Heart right ventricle (tissue), 16 donors: Measurements from ENCODE around the gene NCKAP1. TPM values are rescaled to one million over a fixed set of nuclear protein-coding genes. Genes with fewer than 3 reads are reported as not detected.

ENCODE experiments used
- ATAC-seq, 8 donors: fragments of 200-7000 bp; cut with Tn5 transposase; one replicate each; pipeline ENCODE4 v1.9.1; 2020; ENCODE audit warnings: mild to moderate bottlenecking in 8 of 8, moderate library complexity in 8 of 8, moderate number of reproducible peaks in 1 of 8
- DNase-seq, 2 donors: peaks; one replicate each; pipeline ENCODE4 v3.0.0-alpha.2; 2020
- H3K27ac ChIP-seq, 10 donors: fragments of 200-600 bp; sonication (generic) in 2 of 10; one replicate each; pipeline versions ENCODE4 v1.5.0 to v1.8.0; 2020 to 2022; ENCODE audit warnings: mild to moderate bottlenecking in 3 of 10
- H3K27me3 ChIP-seq, 7 donors: fragments of 200-600 bp; one replicate each; pipeline ENCODE4 v1.8.0; 2021 to 2022; ENCODE audit warnings: mild to moderate bottlenecking in 2 of 7
- H3K36me3 ChIP-seq, 9 donors: fragments of 200-600 bp; sonication (generic) in 1 of 9; one replicate each; pipeline versions ENCODE4 v1.5.0 to v1.8.0; 2020 to 2022; ENCODE audit warnings: mild to moderate bottlenecking in 2 of 9
- H3K4me1 ChIP-seq, 9 donors: fragments of 200-600 bp; sonication (generic) in 1 of 9; one replicate each; pipeline versions ENCODE4 v1.5.0 to v1.8.0; 2020 to 2022; ENCODE audit warnings: mild to moderate bottlenecking in 4 of 9
- H3K4me3 ChIP-seq, 10 donors: fragments of 200-600 bp; sonication (generic) in 2 of 10; one replicate each; pipeline versions ENCODE4 v1.5.0 to v1.8.0; 2020 to 2022; ENCODE audit warnings: mild to moderate bottlenecking in 7 of 10, moderate library complexity in 2 of 10
- H3K9me3 ChIP-seq, 11 donors: fragments of 200-600 bp in 10 of 11; sonication (generic) in 2 of 11; one replicate each; pipeline versions ENCODE4 v1.5.0 to v1.8.0; 2013 to 2022; ENCODE audit warnings: mild to moderate bottlenecking in 2 of 11, control low read depth in 1 of 11, moderate library complexity in 1 of 11
- CTCF ChIP-seq, 9 donors: fragments of 200-600 bp; sonication (generic) in 2 of 9; IDR thresholded peaks; one replicate each; pipeline versions ENCODE4 v1.5.0 to v1.8.0; 2021 to 2022; ENCODE audit warnings: antibody characterized with exemption in 9 of 9, mild to moderate bottlenecking in 5 of 9, moderate library complexity in 1 of 9
- WGBS, 2 donors: extraction: QIAGEN DNeasy Blood & Tissue Kit; methylation state at CpG; one replicate each; pipeline ENCODE4 v1.1.7; 2013; ENCODE audit warnings: inconsistent platforms in 1 of 2; 5-methylcytosine and 5-hydroxymethylcytosine counted together
- intact Hi-C, 10 donors: fragments of 100-400 bp; cut with DNase I; formaldehyde crosslinking; loops; one replicate each; pipeline versions ENCODE4 v1.11.1 to v1.14.2; 2022
- polyA plus RNA-seq, 2 donors: library from polyadenylated mRNA; stranded (reverse); fragments of 200-250 nt; gene quantifications; one replicate each; pipeline ENCODE4 v1.2.3, GENCODE V29; 2013
- total RNA-seq, 10 donors: library from RNA; stranded (reverse); fragmentation: NEBNext Ultra II Directional in 3 of 10; extraction: Animal tissue kit (Norgen Biotek cat#: 25700) in 3 of 10; gene quantifications; one replicate each; pipeline versions ENCODE4 v1.2.1 to v1.2.4, GENCODE V29; 2021 to 2023
- donor health status: Arrhythmogenic right ventricular cardiomyopathy.
- donor health status: ischemic (EF 13 %, LVEDD 7.1; RV severe dilation, severe dysfunction).
- donor health status: healthy with polysubstance abuse.
- donor health status: DM: no; HTN: yes; CAD: no.
- donor health status: DM: no; HTN: no; CAD: no.
- donor health status: ischemic (EF 25% LVEDD 6.9; RV normal size, moderate dysfunction).
- donor health status: ischemic (EF 25% LVEDD 5.7; RV mildly dilated, moderate dysfunction).
- donor health status: healthy.
- donor health status: DM: yes; HTN: yes; CAD: no.
- donor health status: Ischemic cardiomyopathy.
- donor health status: ischemic (EF 35%, LVEDD 5.7; RV mildly dilated, moderate dysfunction).
- donor health status: nonischemic (EF 11% LVEDD 7.7; RV severe dilation, severe dysfunction).
- donor health status: DM: yes; HTN: yes; CAD: no.
- donor health status: PGD.
- donor health status: ischemic (EF 29% LVEDD 5.4; RV normal size, mild dysfunction).
- donor health status: nonischemic (EF 23%, LVEDD 6.1; RV moderate dilation, normal function).

The NCKAP1 gene
- total and polyA plus RNA-seq, 12 donors, result 35.3 to 153 (median 124) TPM

- Histone ChIP-seq H3K27ac (peak overlapping the region in 8 of 10 donors; percentile 9 to 60 (median 34)), H3K27me3 (no peaks in the 10 kb centered on the region), H3K36me3 (peaks cover 0 to 96% (median 20%) of the 10 kb centered on the region in 9 donors), H3K4me1 (peaks cover 0 to 27% (median 11%) of the 10 kb centered on the region in 9 donors), H3K9me3 (no peaks in the 10 kb centered on the region), H3K4me3 (no peak overlapping the region)
- ATAC-seq, result peak in 7 of 8 donors; percentile 53 to 91 (median 84)
- TF ChIP-seq CTCF (IDR thresholded peaks at IDR 0.05), result no peak
- 48 to 55% methylated on average over 5 of the region's 5 CpGs for WGBS, 2 donors
- peak; percentile 19 to 24 for DNase-seq
- intact Hi-C loops, result loop anchor here in 1 of 10 donors (1.0 to 10.0 kb wide), 2 partner anchors 45 to 95 kb away; no protein-coding TSS in a partner anchor
Measured at GRCh38 chr2:182949572-182950189, 88.6 kb downstream of the NCKAP1 start.

- DNase-seq (no peak), ATAC-seq (peak in 1 of 8 donors; percentile 55)
- WGBS, 2 donors, result 85 to 88% methylated on average over 4 of the region's 4 CpGs
- Histone ChIP-seq H3K9me3 (no peaks in the 10 kb centered on the region), H3K27ac (peak overlapping the region in 7 of 10 donors; percentile 9 to 60 (median 33)), H3K36me3 (peaks cover 0 to 96% (median 20%) of the 10 kb centered on the region in 9 donors), H3K27me3 (no peaks in the 10 kb centered on the region), H3K4me1 (peaks cover 0 to 27% (median 11%) of the 10 kb centered on the region in 9 donors), H3K4me3 (no peak overlapping the region)
- TF ChIP-seq CTCF (IDR thresholded peaks at IDR 0.05), result no peak
- intact Hi-C loops, result loop anchor here in 1 of 10 donors (10.0 kb wide), 1 partner anchor 94 kb away; no protein-coding TSS in a partner anchor
Measured at GRCh38 chr2:182949052-182949451, 89.2 kb downstream of the NCKAP1 start.

- intact Hi-C loops, result loop anchor here in 1 of 10 donors (10.0 kb wide), 1 partner anchor 92 kb away; no protein-coding TSS in a partner anchor
- H3K4me3 ChIP-seq, result no peak overlapping the region
- peak in 2 of 8 donors; percentile 20 to 41 for ATAC-seq
- H3K27ac ChIP-seq, result no peak overlapping the region
- no peak for DNase-seq
- no peaks in the 10 kb centered on the region for H3K9me3 ChIP-seq
- no peaks in the 10 kb centered on the region for H3K27me3 ChIP-seq
- no peak for TF ChIP-seq CTCF (IDR thresholded peaks at IDR 0.05)
- peaks cover 0 to 34% (median 14%) of the 10 kb centered on the region in 9 donors for H3K4me1 ChIP-seq
- H3K36me3 ChIP-seq, result peaks cover 0 to 96% (median 16%) of the 10 kb centered on the region in 9 donors
- 60 to 69% methylated on average over 1 of the region's 1 CpG for WGBS, 2 donors
Measured at GRCh38 chr2:182946958-182947369, 91.3 kb downstream of the NCKAP1 start.

GRCh38 chr2:182943339-182943738, 94.9 kb downstream of the NCKAP1 start:
- no peak for ATAC-seq
- Histone ChIP-seq H3K36me3 (peaks cover 0 to 99% (median 9%) of the 10 kb centered on the region in 9 donors), H3K4me1 (peaks cover 0 to 28% (median 11%) of the 10 kb centered on the region in 9 donors), H3K27ac (no peak overlapping the region), H3K9me3 (no peaks in the 10 kb centered on the region), H3K4me3 (no peak overlapping the region), H3K27me3 (no peaks in the 10 kb centered on the region)
- WGBS, 2 donors, result 22 to 28% methylated on average over 2 of the region's 2 CpGs
- intact Hi-C loops, result loop anchor here in 1 of 10 donors (10.0 kb wide), 1 partner anchor 89 kb away; no protein-coding TSS in a partner anchor
- no peak for DNase-seq
- no peak for TF ChIP-seq CTCF (IDR thresholded peaks at IDR 0.05)
